NCI-H187 treated with DMSO at 0.1 percent for 48 hours (cell line): ENCODE data around the gene RBP5.
"Not testable (repeated sequence)": the region's sequence is repeated elsewhere in the genome, so short reads cannot be mapped to it uniquely, and the experiment has no call there.

ENCODE experiments used
- DNase-seq: peaks from one replicate; lab custom pipeline; 2025; lab: John Stamatoyannopoulos, UW

RBP5 gene

GRCh38 chr12:7122811-7123769, 5.6 kb downstream of the RBP5 start:
- DNase-seq = no peak

DNA sequence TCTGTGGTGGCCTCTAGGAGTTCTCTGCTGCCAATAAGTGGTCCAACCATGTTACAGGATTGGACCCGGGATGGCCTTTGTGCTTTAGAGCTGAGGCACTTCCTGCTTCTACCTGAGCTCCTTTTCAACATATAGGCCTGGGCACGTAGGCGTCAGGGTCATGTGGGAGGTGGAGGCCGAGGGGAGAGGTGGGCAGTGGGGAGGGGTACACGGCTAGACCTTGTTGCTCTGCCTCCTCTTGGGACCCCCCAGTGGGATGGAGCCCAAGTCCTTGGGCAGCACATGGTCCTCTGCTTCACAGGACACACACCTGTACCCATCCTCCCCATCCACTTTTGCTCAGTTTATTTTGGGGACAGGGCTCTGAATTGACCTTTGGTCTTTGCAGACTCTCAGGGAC, 7.4 kb downstream of the RBP5 start:
- DNase-seq = no peak

DNA sequence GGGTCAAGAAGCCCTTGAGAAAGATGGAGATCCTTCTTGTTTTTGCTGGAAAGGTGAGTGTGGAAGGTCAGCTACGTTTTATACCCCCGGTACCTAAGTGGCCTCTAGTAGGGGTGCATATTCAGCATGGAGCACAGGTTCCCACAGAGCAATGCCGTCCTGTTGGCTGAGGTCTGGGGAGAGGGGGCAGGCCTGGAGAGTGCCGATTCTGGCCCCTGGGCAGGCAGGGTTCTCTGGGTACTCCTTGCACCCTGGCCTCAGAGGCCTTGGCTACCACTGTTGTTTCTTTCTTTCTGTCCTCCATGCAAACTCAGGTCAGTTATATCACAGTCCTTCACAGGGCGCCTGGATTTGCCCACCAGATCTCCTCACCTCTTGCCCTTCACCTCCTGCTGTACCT, 8.5 kb downstream of the RBP5 start:
- no peak for DNase-seq

DNA sequence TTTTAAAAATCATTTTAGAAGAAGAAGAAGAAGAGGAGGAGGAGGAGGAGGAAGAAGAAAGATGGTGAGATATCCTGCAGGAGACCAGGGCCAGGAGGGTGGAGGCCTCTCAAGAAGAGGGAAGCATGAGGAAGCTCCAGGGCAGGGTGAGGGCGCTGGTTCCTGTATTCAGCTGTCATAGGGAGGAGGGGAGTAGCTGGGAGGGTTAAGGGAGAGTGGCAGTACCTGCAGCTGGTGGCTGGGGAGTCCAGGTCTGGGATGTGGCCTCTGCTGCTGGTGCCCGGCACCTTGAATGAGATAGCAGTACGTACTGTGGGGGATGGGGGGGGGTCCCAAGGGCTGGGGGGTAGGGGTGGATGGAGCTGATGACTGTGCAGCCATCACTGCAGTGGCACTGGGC, 9.8 kb downstream of the RBP5 start:
- no peak for DNase-seq

- DNase-seq = no peak
Observed at GRCh38 chr12:7117670-7118069, 11.0 kb downstream of the RBP5 start.

GRCh38 chr12:7116916-7117315, 11.8 kb downstream of the RBP5 start:
- DNase-seq = no peak

DNA sequence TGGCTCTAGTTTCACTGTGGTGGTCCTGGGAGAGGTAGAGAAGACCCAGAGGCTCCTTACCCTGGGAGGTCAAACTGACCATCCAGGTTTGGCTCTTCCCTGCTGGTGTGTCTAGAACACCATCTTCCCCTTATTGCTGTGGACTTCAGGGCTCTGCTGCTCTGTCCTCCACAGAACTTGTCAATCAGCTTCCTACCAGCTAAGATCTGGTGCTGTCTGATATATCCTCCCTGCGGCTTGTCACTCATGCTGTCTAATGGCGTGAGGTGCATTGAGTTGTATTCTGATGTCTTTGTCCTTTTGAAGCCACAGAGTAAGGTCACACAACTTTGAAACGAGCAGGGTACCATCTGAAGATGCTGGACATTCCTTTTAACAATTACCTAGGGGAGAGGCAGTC, 12.5 kb downstream of the RBP5 start:
- DNase-seq = no peak

DNA sequence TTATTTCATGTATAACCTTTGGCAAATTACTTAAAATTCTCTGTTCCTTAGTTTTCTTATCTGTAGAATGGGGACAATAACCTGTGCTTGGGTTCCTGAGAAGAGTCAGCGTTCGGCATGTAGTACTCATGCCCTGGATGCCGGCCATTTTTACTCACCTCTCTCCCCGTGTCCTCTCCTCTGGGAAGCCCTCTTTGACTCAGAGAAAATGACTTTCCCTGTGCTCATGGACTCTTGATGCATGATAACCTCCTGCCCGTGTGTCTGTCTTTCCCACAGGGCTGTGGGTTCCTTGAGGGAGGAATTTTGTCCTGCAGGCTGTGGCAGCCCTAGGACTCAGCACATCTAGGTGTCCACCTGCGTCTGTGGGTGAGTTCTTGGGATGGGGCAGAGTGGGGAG, 13.8 kb downstream of the RBP5 start:
- DNase-seq = no peak

DNA sequence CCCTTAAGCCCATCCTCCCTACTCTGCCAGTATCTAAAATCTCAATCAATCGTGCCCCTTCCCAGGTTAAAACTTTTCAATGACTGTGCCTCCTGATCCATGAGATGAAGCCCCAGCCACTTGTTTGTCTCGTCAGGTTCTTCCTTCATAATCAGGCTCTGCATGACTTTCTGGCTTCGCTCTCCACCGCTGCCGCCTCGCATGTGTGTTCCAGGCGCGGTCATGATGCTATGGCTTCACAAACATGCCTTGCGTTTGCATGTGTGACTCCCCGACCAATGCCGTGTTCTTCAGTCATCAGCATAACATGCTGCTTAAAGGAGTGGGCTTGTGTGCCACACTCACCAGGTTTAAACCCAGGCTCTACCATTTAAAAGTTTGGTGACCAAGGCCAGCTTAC, 14.7 kb downstream of the RBP5 start:
- DNase-seq = no peak

- DNase-seq = no peak
Observed at GRCh38 chr12:7113389-7113871, 15.3 kb downstream of the RBP5 start.

GRCh38 chr12:7112041-7112440, 16.6 kb downstream of the RBP5 start:
- no peak for DNase-seq

DNA sequence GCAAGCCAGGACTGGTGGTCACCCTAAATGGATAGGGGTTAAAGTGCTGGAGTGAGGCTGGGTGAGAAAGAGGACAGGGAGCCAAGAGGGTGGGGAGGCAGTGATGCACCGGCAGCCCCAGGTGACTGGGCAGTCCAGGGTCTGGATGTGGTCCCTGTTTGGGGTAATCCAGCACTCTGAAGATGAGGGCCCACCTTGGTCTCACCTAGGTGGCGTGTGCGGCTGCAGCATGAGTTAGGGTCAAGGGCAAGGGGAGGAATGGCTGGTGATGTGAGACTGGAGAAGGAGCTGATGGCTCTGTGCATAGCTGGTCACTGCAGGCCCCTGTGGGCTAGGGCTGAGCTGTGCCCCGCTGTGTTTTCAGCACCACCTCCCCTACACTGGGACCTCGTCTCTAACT, 18.0 kb downstream of the RBP5 start:
- DNase-seq = no peak

DNA sequence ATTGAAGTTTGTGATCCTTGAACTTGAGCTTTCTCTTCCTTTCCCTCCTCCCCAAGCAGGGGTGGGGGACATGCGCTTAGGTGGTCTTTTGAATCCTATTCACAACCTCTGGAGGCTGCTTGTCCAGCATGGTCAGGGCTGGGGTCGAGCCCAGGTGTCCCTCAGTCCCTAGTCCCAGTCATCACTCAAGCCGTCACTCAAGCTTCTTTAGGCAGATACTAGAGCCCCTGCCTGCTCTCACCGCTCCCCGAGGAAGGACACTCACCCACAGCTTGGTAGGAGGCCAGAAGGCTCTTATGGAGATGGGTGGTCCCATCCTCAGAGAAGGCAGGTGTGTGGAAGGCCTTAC, 19.1 kb downstream of the RBP5 start:
- DNase-seq = no peak

DNA sequence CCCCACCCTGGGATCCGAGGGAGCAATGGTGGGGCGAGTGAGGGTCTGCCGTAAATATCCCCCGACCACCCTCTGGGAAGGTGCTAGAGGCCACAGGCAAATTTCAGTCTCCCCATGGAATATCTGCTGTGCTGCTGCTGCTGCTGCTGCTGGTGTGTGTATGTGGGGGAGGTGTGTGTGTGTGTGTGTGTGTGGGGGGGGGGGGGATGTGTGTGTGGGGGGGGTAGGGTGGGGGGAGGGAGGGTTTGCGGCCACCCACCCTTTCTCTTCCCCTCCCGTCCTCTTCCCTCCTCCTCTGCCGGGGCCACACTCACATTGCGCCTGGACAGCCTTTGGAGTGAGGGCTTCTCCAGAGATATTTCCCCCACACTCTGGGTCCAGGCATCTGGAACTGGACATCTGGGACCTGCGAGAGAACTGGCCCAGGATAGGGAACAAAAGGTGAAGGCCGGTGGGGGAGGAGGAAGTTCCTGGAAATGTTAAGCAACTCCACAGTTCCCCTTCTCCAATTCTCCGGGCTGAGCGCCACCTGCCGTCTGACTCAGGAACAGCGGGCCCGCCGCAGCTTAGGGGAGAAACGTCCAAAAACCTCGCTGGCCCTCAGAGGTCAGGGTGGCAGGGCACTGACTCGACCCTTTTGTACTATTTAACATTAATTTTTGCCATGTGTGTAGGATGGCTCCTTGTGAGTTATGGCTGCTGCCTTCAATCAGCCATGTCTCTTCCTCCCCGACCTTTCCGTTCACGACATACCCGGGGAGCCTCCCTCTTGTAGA, 19.7 kb downstream of the RBP5 start, which contains the start of gene C1RL:
TSS of gene C1RL (minus strand) at position 419 of the 776 bp plus-strand sequence. CDS start at position 385, 34 bp downstream.
- DNase-seq = peak; percentile 14

GRCh38 chr12:7108003-7108795, 20.5 kb downstream of the RBP5 start:
- DNase-seq = no peak

GRCh38 chr12:7107636-7108002, 21.1 kb downstream of the RBP5 start:
- DNase-seq = no peak

DNA sequence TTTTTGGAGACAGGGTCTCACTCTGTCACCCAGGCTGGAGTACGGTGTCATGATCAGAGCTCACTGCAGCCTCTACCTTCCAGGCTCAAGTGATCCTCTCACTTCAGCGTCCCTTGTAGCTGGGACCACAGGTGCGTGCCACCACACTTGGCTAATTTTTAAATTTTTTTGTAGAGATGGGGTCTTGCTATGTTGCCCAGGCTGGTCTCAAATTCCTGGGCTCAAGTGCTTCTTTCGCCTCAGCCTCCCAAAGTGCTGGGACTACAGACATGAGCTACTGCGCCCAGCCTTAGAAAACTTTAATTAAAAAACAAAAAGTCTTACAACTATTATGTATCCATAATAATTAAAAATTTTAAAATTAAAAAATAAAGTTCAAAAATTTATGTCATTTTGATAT, 21.5 kb downstream of the RBP5 start:
- DNase-seq = not testable (repeated sequence)

- DNase-seq = no peak
Observed at GRCh38 chr12:7106082-7106481, 22.6 kb downstream of the RBP5 start.

DNA sequence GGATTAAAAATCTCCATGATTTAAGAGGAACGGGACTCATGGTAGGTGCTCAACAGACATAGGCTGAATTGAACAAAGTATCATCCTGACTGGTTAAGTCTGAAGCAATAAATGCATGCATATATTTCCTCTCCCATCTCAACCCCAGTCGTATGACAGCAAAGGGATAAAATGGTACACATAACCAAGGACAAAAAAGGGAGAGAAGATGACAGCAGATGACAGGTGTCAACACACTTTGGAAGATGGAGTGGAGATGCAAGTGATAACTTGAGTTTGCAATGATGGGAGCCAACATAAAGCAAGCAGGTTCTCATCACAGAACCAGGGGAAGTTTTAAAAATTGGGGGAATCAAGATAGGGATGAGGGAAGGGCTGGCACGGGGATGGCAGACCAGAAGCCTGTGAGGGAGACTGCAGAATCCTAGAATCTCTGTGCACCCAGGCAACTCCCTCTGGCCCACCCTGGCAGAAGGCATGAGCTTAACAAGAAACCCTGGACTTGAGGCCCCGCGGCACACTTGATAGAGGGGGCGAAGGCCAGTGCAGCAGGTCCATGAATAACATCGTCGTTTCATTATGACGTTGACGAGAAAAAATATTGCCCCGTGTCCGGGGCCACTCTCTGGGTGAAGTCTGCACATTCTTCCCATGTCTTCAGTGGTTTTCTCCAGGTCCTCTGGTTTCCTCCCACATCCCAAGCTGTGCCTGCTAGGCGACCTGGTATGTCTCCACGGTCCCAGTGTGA, 24.7 kb downstream of the RBP5 start:
- DNase-seq = no peak

DNA sequence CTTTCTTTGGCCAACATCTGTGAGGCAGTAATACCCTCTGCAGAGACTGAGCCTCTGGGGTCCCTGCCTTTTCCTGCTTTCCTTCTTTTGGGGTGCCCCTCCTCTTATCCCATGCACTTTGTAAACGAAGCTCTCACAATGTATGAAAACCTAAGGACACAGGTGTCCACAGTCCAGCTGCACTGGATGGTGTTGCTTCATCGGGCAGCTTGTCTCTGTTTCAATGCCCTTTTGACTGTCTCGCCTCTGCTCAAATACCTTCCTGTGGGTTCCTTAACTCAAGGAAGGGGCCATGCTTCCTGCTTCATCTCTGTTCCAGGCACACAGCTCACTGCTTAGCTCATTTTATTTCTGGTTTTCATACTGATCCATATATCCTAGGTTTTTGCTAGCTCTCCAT, 26.1 kb downstream of the RBP5 start:
- no peak for DNase-seq

DNA sequence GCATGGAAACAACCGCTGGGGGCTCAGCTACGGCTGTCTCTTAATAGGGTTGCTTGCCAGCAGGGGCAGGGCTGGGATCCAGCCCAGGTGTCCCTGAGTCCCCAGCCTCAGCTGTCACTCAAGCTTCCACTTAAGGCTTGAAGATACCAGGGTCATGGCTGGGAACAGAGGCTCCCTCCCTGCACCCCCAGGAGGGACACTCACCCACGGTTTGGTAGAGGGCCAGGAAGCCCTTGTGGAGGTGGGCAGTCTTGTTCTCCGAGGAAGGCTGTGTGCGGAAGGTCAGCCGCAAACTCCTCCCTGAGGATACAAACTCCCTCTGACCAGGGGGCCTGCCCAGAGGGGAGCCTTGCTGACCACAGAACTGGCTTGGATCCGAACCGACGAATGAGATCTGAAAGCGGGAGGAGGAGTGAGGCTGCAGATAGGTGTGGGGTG, 27.0 kb downstream of the RBP5 start:
- no peak for DNase-seq
